GM19240 (cell line): ENCODE measurements around the gene NET1.

Experiments used
- DNase-seq: peaks from one replicate; pipeline ENCODE4 v3.0.0; 2011; ENCODE audit warnings: low spot score; ENCODE audit not compliant: insufficient read length

The NET1 gene

GRCh38 chr10:5480162-5480941, 68.0 kb downstream of the NET1 start:
- no peak for DNase-seq

DNA sequence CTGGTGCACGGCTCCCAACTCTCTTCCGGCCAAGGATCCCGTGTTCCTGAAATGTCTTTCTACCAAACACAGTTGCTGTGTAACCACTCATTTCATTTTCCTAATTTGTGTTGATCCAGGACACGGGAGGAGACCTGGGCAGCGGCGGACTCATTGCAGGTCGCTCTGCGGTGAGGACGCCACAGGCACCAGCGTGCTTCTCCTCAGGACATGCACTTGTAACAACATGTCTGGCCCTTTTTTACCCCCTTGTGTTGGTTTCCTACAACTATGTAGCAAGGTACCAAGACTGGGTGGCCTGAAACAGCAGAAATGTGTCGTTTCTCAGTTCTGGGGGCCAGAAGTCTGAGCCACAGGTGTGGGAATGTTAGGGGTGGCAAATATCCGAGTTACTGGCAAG, 68.8 kb downstream of the NET1 start:
- DNase-seq: no peak

- DNase-seq: no peak
Measured at GRCh38 chr10:5482016-5482415, 69.7 kb downstream of the NET1 start.

DNA sequence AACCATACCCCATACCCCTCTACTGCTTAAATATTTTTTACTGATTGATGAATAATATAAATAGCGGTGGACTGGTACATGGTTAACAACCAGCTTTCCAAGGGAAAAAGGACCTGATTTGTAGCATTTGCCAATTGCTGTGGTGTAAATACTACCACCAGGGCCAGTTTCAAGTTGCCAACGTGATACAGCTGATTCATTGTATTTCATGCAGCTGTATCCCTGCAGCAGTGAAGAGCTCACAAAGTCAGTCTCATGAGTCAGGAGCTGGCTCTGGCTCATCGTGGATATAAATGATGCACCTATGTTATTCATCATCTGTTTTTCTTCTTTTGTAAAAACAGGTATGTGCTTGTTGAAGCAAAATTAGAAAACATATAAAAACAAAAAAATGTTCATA, 71.8 kb downstream of the NET1 start:
- DNase-seq: no peak

DNA sequence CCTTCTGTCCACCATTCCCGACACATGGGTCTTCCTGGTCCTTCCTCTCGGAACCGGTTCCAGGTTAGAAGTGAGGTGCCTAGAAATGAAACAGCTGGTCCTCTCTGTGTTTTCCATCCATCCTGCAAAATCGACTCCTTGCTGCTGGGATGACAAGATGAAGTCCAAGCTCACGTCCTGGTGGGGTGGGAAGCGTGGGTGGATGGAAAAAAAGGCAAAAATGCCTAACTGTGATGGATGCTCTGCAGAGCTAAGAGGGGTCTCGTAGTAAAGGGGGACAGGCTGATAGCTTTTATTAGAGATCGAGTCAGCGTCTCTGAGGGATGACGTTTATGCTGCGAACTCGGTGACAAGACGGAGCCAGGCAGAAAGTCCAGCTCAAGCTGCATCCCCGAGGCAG, 72.9 kb downstream of the NET1 start:
- no peak for DNase-seq

- no peak for DNase-seq
Measured at GRCh38 chr10:5485948-5486852, 73.8 kb downstream of the NET1 start.

DNA sequence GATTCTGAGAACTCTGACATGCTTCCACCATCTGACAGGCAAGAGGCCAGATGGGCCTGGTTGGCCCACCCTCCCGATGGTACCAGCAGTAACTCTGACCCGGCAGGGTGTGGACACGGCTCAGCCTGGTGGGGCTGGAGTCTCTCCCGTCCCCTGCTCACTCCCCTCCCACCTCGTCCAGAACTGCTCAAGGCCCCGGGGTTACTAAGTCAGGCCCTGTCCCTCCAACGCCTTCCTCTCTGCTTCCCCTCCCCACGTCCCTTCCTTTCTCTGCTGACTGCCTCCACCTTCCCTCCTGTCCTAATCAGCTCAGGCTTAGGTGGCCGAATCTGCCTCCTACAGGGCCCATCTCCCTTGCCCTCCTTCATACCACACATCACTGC, 74.5 kb downstream of the NET1 start:
- no peak for DNase-seq

- no peak for DNase-seq
Measured at GRCh38 chr10:5488272-5489161, 76.2 kb downstream of the NET1 start.

DNA sequence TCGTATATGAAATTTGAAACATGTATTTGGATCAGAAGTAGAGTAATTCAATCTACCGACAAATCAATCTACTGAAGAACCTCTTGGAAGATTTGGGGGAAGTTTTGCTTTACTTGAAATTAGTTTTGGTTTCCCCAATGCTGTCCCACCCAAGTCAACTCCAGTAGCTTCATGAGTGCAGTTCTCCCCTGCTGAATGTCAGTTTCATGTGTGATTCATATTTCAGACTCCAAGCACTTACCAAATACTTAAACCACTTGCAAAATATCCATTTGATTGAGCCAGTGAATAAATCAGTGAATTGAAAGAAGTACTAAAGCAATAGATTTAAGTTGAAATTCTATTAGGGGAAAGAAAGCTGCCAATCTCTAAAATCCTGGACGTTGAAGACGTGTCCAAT, 77.7 kb downstream of the NET1 start:
- no peak for DNase-seq

DNA sequence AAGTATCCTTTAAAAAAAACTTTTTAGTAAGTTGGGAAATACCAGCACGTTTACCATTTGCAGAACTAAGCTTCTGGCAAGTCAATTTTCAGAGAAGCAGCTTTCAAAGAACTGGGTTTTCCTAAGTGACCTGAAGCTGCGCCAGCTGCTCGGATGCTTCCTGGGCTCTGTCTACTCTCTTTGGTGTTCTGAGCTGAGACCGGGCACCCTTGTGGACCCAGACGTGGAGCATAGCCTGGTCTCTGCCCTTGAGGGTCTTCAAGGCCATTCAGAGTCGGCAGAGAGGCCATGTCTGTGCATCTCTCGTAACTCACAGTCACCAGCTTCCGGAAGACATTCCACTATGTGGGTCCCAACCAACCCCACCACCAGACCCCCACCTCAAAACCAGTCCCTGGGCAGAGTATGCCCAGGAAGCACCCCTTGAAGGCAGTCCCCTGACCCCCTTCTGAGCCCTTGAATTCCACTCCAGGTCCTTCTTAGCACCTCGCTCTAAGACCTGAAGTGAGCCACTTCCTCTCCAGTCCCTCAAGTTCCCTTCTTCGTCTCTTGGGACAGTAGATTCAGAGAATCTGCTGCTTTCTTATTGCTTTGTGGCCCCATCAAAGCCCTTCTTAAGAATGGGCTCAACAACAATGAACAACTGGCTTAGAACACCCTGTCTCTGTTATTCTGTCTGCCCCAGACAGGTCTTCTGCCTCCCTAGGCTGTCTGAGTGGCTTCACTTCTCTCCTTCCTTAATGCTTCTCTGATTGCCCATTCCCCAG, 78.5 kb downstream of the NET1 start:
- DNase-seq: no peak

GRCh38 chr10:5491477-5491876, 79.1 kb downstream of the NET1 start:
- DNase-seq: no peak

DNA sequence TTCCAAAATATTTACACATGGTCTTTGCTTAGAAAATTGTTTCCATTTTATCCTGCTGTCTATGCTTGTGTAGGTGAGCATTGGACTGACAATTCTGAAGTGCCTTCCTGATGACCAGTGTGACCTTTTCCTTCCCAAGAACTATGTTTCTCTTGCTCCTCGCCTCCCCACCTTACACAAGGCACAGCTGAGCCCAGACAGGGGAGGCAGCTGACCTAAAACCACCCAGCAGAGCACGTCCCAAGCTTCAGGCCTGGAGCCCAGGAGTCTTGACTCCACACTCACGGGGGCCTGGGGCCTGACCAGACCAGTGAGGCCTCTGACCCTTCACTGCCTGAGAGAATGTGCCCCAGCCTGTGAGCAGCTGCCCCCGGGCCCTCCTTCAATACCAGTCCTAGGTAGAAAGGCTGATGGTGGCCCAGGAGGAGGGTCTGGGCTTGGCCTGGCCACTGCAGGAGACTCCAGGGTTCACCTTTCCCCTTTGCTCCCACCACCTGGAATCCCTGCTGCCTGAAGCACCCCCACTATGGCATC, 80.0 kb downstream of the NET1 start:
- no peak for DNase-seq

- DNase-seq: no peak
Measured at GRCh38 chr10:5492929-5493576, 80.7 kb downstream of the NET1 start.

DNA sequence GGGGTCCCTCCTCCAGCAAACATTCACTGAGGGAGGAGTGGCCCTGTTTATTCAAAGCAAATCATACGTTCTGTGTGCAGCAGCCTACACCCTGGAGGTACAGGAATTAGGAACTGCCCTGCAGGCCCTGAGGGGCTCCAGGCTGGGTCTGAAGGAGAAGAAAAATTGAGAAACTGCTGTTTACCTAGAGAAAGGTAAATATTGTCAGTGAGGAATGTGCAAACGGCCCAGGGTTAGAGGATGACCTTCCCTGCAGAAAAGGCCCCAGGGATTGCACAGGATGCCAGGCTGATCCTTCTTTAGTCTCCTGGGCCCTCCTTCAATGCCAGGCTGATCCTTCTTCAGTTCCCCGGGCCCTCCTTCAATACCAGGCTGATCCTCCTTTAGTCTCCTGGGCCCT, 81.3 kb downstream of the NET1 start:
- no peak for DNase-seq

DNA sequence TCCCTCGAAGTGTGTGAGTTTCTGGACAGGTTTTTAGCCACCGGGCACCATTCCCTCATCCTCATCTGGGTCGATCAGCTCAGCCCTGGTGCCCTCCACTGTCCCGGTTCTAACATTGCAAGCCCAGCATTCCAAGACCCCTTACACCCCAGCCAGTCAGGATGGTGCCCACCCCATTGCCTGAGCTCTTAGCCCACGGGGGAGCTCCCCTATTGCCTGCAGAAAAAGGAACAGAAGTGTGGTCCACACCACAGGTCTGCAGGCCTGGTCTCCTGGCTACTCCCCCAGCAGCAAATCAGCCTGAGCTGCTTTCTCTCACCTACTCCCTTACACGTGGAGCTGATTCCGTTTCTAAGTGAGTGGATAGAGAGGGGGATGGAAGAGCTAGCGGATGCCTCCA, 82.3 kb downstream of the NET1 start:
- DNase-seq: no peak

- no peak for DNase-seq
Measured at GRCh38 chr10:5496261-5497250, 84.2 kb downstream of the NET1 start.

GRCh38 chr10:5497289-5497688, 84.9 kb downstream of the NET1 start:
- DNase-seq: no peak

GRCh38 chr10:5497948-5498730, 85.8 kb downstream of the NET1 start:
- no peak for DNase-seq
